Vagina (tissue), 2 donors: ENCODE data around the gene RIPOR3. TPM values are rescaled to one million over a fixed set of nuclear protein-coding genes. Genes with fewer than 3 reads are reported as not detected.
"Not testable (repeated sequence)": the region's sequence is repeated elsewhere in the genome, so short reads cannot be mapped to it uniquely, and the experiment has no call there.

ENCODE experiments used
- DNase-seq, 2 donors: peaks; one replicate each; pipeline ENCODE4 v3.0.0-alpha.2; 2017; ENCODE audit errors: extremely low spot score in 2 of 2
- H3K27ac ChIP-seq: fragments of 200-600 bp; sonication (generic); one replicate; pipeline ENCODE4 v1.5.1; 2019
- H3K27me3 ChIP-seq: fragments of 200-600 bp; sonication (generic); one replicate; pipeline ENCODE4 v1.5.1; 2019
- H3K36me3 ChIP-seq, 2 donors: fragments of 200-600 bp; sonication (generic); one replicate each; pipeline ENCODE4 v1.5.1; 2017 to 2019
- H3K4me1 ChIP-seq: fragments of 200-600 bp; sonication (generic); one replicate; pipeline ENCODE4 v1.5.1; 2019
- H3K4me3 ChIP-seq, 2 donors: fragments of 200-600 bp; sonication (generic); 1 replicate in 1 of 2; 2 replicates in 1 of 2; pipeline ENCODE4 v1.5.1; 2016 to 2019
- H3K9me3 ChIP-seq: fragments of 200-600 bp; sonication (generic); one replicate; pipeline ENCODE4 v1.5.1; 2019
- POLR2A ChIP-seq, 2 donors: fragments of 450-650 bp; IDR thresholded peaks; one replicate each; pipeline ENCODE4 v1.6.1; 2017; ENCODE audit warnings: antibody characterized with exemption in 2 of 2, mild to moderate bottlenecking in 2 of 2, moderate library complexity in 2 of 2
- POLR2AphosphoS5 ChIP-seq, 2 donors: sonication (generic); formaldehyde crosslinking; IDR thresholded peaks; one replicate each; pipeline ENCODE4 v1.9.0; 2017; ENCODE audit warnings: antibody characterized with exemption in 2 of 2, mild to moderate bottlenecking in 2 of 2, low read depth in 1 of 2; ENCODE audit not compliant: insufficient read depth in 1 of 2
- intact Hi-C: fragments of 100-400 bp; cut with DNase I; formaldehyde crosslinking; loops from one replicate; pipeline ENCODE4 v1.15.1; 2023
- total RNA-seq: library from RNA; depleted of rRNA; stranded (reverse); fragments of >200 nt; gene quantifications from one replicate; pipeline ENCODE4 v1.2.3, GENCODE V29; 2016
- TF ChIP-seq, protein P1 (sequence below), 3 experiments: fragments of 450-650 bp in 2 of 3; fragments of 200-600 bp in 1 of 3; sonication (generic) in 1 of 3; IDR thresholded peaks; one replicate each; pipeline ENCODE4 v1.5.1; 2017 to 2019; ENCODE audit warnings: antibody characterized with exemption in 3 of 3, mild to moderate bottlenecking in 2 of 3, moderate library complexity in 2 of 3

The RIPOR3 gene
- total RNA-seq, 1 donor from 2014 or later: 38.1 TPM

DNA sequence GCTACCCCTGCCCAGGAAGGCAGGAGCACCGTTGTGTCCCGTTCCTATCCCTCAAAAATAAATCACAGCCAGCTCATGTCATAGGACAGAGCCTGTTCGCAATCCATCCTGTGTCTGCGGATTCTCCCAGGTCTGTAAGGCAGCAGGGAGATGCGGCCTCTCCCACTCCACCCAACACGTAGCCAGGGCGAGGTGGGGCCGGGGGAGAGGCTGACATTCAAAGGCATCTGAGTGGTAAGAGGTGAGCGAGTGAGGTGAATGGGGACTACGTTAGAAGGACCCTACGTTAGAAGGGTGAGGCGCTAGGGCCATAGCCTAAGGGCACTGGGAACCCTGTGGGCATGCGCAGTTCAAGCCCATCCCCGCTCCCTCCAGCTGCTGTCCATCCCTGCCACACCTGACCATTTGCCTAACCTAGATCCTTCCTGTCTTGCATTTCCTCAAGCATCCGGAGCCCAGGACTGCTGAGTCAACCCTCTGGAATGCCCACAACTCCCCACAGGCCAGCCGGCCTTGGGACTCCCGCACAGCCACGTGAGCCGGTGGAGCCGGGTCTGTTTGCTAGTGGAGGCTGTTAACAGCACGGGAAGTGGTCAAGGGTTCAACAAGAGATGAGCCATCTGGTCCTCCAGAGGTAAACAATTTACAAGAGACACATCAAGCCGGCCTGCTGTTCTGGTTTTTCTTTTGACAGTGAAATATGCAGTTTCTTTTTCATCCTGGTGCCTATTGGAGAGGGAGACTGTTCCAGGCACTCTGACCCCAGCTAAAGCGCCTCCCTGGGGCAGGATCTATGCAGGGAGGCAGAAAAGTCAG lies 45.9 kb downstream of the RIPOR3 start:
- Histone ChIP-seq H3K4me1 (peaks cover 45% of the 10 kb centered on the region), H3K27me3 (no peaks in the 10 kb centered on the region), H3K27ac (peak overlapping the region; percentile 85), H3K36me3 (no peaks in the 10 kb centered on the region), H3K4me3 (no peak overlapping the region), H3K9me3 (no peaks in the 10 kb centered on the region)
- peak; percentile 91 to 94 for TF ChIP-seq POLR2AphosphoS5 (IDR thresholded peaks at IDR 0.05; ENCODE audit: insufficient read depth in 1 of 2, low read depth in 1 of 2)
- TF ChIP-seq POLR2A (IDR thresholded peaks at IDR 0.05): no peak
- TF ChIP-seq, protein P1, sequence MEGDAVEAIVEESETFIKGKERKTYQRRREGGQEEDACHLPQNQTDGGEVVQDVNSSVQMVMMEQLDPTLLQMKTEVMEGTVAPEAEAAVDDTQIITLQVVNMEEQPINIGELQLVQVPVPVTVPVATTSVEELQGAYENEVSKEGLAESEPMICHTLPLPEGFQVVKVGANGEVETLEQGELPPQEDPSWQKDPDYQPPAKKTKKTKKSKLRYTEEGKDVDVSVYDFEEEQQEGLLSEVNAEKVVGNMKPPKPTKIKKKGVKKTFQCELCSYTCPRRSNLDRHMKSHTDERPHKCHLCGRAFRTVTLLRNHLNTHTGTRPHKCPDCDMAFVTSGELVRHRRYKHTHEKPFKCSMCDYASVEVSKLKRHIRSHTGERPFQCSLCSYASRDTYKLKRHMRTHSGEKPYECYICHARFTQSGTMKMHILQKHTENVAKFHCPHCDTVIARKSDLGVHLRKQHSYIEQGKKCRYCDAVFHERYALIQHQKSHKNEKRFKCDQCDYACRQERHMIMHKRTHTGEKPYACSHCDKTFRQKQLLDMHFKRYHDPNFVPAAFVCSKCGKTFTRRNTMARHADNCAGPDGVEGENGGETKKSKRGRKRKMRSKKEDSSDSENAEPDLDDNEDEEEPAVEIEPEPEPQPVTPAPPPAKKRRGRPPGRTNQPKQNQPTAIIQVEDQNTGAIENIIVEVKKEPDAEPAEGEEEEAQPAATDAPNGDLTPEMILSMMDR (IDR thresholded peaks at IDR 0.05): no peak
- intact Hi-C loops: no loop called here
- peak in 1 of 2 donors; percentile 95 for DNase-seq

DNA sequence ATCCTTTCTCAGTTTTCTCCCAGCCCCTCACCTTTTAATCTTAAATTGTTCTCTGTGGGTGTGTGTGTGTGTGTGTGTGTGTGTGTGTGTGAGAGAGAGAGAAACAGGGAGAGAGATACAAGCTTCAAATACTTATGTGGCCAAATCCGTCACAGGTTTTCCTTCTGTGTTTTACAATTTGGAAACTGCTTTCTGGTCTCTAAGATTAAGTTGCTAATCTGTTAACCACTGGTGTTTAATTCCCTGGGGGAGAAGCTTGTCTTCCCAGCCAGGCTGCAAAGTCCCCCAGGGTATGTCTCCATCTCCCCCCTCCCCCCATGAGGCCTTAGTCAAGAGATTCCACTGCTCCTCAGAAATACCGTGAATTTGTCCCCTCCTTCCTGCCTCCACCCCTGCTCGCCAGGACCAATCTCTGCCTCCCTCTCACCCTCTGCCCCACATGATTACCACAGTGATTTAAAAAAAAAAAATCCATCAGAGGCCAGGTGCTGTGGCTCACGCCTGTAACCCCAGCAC lies 49.0 kb downstream of the RIPOR3 start:
- intact Hi-C loops: no loop called here
- Histone ChIP-seq H3K36me3 (no peaks in the 10 kb centered on the region), H3K27ac (peak overlapping the region; percentile 47)

DNA sequence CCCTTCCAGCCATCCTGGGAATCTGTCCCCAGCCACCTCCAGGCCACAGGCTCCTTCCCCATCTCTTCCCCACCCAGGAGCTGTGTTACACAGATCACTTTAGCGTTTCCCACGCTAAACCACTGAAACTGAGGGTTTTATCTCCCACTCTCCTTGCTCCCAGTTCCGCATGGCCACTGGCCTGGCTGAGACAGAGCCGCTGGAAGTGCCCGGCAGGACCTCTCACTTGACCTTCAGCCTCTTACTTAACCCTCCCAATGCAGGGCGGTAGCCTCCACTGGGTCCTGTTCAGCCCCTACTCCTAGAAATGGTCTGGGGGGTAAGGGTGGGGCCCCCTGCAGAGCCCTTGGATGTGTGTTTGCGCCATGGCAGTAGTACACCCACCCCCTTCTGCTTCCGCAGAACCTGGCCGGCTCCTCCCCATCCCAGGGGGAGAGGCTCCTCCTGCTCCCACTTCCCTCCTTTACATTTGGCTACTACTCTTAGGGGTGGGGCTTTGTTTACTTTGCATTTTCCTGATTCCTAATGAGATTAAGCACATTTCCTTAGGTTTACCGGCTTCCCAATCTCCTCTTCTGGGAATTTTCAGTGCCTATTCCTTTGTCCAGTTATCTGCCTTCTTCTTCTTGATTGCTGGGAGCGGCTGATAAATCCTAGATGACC lies 49.6 kb downstream of the RIPOR3 start:
- H3K27me3 ChIP-seq, H3K4me3 ChIP-seq, DNase-seq, H3K36me3 ChIP-seq, intact Hi-C loops, H3K9me3 ChIP-seq: not testable (repeated sequence)
- H3K4me1 ChIP-seq: peaks cover 49% of the 10 kb centered on the region
- peak overlapping the region; percentile 47 for H3K27ac ChIP-seq

More for the DNA sequence above, 49.0 kb downstream of the RIPOR3 start:
- no peak for TF ChIP-seq POLR2AphosphoS5 (IDR thresholded peaks at IDR 0.05; ENCODE audit: insufficient read depth in 1 of 2, low read depth in 1 of 2)
- no peak for TF ChIP-seq POLR2A (IDR thresholded peaks at IDR 0.05)
- TF ChIP-seq, protein P1 (IDR thresholded peaks at IDR 0.05): no peak
- H3K27me3 ChIP-seq: no peaks in the 10 kb centered on the region
- H3K4me3 ChIP-seq: no peak overlapping the region
- H3K9me3 ChIP-seq: no peaks in the 10 kb centered on the region
- H3K4me1 ChIP-seq: peaks cover 43% of the 10 kb centered on the region
- DNase-seq: no peak

DNA sequence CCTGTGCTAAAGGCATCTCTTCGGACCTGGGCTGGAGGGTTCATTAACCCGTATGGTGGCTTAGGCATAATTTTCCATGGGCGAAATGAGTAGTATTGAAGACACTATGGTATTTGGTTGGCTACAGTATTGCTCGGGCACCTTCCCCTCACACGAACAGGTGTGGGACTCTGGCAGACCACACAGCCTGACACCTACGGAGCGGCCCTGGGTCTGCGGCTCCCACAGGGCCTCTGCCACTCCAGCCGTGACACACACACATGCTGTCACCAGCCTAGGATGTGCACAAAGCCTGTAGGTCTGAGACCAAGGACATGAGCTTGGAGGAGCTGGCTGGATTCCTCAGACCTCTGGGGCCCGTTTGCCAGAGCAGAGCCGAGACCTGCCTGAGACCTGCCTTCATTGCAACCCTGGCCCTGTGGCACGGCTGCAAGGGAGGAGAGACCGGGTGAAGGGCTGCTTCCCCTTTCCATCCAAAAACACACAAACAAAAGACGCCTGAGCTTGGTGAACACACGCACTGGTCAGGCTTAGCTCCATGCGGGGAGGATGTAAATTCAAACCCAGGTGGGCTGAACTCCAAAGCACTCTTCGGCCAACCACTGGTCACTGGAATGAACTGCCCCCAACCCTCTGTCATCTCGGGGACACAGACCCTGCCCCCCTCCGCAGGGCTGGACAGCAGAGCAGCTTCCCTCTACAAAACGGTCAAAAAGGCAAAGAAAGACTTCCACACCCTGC lies 51.2 kb downstream of the RIPOR3 start:
- H3K27me3 ChIP-seq, H3K36me3 ChIP-seq, H3K4me3 ChIP-seq, DNase-seq, H3K9me3 ChIP-seq, intact Hi-C loops, H3K27ac ChIP-seq: not testable (repeated sequence)
- peaks cover 47% of the 10 kb centered on the region for H3K4me1 ChIP-seq

DNA sequence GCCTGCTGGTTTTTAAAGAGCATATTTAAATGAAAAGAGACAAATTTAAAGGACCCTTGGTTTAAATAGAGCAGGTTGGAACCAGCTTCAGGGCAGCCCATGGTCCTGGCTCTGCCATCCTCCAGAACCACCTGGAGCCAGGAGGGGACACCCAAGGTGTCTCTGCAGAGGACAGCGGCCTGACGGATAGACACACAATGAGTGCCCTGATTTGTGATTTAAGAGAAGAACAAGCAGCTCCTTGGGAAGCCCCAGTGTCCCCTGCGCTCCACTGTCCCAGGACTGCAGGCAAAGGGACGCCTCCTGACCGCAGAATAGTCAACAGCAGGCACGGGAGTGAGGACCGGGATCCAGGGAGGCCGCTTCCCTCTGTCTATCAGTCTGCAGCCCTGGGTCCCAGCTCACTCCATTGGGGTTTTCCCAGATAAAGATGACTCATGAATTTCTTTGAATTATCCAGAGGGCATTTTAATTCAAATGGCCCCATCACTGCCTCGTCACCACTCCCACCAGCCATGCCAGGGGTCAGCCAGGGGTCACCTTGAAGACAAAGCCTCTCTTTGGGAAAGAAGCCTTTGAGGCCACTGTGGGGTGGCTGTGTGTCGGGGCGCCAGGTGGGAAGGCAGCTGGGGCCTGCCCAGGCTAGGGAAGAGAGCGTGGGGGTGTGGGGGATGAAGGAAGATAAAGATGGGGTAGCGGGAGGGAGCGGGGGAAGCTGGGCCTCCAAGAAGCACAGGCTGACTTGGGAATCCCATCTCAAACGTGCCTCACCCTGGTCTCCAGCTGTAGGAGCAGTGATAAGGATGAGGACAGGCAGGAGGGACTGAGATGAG lies 53.1 kb downstream of the RIPOR3 start:
- H3K9me3 ChIP-seq, H3K4me3 ChIP-seq, DNase-seq, H3K36me3 ChIP-seq, intact Hi-C loops, H3K27me3 ChIP-seq: not testable (repeated sequence)
- Histone ChIP-seq H3K27ac (peak overlapping the region; percentile 29), H3K4me1 (peaks cover 43% of the 10 kb centered on the region)
